GM12801 (cell line): ENCODE results near the gene NEU3.

Source experiments
- TF ChIP-seq, protein P1 (sequence below): IDR thresholded peaks from one replicate; pipeline ENCODE4 v1.5.1; 2011; ENCODE audit warnings: control low read depth; ENCODE audit not compliant: insufficient read length; ENCODE audit errors: extremely low read depth

The NEU3 gene

DNA sequence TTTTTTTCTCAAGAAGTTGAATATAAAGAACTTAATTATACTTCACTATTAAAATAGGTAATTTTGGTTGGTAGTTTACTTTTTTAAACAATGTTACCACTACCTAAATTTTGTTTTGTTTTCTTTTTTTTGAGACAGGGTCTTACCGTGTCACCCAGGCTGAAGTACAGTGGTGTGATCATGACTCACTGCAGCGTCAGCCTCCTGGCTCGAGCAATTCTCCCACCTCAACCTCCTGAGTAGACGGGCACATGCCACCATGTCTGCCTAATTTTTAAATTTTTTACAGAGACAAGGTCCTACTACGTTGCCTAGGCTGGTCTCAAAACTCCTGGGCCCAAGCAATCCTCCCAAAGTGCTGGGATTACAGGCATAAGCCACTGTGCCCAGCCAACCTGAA, 22.1 kb upstream of the NEU3 start:
- TF ChIP-seq, protein P1, sequence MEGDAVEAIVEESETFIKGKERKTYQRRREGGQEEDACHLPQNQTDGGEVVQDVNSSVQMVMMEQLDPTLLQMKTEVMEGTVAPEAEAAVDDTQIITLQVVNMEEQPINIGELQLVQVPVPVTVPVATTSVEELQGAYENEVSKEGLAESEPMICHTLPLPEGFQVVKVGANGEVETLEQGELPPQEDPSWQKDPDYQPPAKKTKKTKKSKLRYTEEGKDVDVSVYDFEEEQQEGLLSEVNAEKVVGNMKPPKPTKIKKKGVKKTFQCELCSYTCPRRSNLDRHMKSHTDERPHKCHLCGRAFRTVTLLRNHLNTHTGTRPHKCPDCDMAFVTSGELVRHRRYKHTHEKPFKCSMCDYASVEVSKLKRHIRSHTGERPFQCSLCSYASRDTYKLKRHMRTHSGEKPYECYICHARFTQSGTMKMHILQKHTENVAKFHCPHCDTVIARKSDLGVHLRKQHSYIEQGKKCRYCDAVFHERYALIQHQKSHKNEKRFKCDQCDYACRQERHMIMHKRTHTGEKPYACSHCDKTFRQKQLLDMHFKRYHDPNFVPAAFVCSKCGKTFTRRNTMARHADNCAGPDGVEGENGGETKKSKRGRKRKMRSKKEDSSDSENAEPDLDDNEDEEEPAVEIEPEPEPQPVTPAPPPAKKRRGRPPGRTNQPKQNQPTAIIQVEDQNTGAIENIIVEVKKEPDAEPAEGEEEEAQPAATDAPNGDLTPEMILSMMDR: no peak

DNA sequence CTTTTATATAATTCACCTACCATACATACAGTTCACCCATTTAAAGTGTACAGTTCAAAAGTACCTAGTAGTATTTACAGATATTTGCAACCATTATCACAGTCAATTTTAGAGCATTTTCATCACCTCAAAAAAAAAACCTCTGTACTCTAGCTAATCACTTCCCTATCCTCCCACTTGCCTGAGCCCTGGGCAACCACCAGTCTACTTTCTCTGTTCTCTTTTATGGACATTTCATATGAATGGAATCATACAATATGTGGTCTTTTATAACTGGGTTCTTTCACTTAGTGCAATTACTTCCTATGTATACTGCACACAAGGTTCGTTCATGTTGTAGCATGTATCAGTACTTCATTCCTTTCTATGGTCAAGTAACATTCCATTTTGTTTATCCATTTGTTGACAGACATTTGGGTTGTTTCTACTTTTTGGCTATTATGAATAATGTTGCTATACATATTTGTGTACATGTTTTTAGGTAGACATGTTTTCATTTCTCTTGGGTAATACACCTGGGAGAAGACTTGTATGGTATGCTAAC, 17.8 kb upstream of the NEU3 start:
- TF ChIP-seq, protein P1: no peak

DNA sequence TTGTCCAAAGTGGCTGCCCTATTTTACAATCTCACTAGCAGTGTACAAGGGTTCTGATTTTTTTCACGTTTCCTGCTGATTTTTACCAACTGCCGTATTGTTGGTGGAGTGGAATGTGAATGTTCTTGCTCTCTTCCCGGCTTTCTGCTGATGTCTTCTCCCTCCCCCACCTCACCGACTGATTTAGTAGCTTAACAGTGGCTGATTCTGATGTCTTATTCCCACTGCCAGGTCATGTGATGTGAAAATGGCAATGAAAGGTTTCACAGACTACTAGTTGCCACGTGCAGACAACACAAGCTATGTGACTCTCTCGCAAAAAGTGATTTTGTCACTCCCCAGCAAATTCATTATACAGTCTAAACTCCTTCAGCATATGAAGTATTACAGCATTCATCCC, 17.3 kb upstream of the NEU3 start:
- TF ChIP-seq, protein P1: no peak

DNA sequence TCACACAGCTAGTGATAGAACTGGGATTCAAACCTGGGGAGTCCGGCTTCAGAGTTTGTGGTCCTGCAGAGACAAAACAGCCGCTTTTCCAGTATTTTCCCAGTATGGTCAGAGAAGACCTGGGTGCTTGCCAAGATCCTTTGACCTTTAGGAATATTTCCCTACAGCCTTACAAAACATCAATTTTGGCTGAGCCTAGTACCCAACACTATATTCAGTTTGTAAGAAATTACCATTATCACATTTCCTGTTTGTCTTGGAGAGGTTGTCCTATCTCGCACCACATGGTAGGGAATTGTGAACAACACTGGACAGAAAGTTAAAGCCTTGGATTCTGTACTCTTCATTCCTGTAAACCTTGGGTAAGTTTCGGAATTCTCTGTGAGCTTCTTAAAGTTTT, 10.7 kb upstream of the NEU3 start:
- TF ChIP-seq, protein P1: no peak

DNA sequence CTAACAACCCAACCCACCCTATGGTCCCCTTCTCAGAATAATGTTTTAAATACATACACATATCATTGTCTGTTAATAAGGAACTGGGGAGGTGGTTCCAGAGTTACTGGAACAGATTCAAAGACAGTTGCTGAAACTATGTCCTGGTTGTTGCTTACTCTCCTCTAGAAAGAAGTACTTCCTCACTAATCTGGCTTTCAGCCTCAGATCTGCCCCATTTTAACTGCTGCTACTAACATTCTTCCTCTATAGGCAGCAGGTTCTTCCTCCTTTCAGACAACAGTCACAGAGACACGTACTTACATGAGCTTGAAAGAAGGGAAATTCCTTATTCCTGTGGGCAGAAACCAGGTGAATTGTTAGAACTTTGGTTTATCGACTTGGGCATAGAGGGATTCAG, 8.1 kb upstream of the NEU3 start:
- TF ChIP-seq, protein P1: no peak

DNA sequence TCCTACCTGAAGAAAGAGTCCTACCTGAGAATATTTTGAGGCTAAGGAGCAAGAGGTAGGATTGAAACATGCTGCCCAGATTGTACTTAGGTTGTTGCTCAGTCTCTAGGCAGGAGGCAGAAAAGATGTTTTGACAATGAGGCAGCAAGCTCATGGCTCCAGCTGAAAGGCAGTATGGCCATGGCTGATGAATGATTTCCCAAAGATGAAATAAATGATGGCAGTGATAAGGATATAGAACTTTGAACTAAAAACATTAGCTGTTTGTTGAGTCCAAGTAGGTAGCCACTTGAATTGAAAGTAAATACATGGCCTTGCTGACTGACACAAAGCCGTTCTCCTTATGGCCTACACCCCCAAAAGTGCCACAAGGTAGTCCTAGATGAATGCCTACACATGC, 6.8 kb upstream of the NEU3 start:
- TF ChIP-seq, protein P1: no peak

DNA sequence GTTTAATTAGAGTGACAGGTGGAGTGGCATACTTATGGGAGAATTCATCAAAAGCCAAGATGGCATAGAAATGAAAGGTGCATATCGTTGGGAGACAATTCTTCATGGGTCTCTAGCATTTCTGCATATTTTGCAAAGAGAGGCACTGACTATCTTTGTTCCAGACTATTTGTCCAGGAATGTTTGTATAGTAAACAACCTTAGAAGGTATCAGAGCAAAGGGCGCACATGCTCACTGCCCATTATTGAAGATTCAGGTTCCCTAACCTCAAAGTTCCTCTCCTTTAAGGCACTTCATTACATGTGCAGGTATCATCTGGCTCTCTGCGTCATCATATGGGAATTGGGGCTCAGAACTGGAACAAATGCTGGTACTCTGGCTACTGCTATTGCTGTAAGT, 4.7 kb upstream of the NEU3 start:
- TF ChIP-seq, protein P1: no peak

DNA sequence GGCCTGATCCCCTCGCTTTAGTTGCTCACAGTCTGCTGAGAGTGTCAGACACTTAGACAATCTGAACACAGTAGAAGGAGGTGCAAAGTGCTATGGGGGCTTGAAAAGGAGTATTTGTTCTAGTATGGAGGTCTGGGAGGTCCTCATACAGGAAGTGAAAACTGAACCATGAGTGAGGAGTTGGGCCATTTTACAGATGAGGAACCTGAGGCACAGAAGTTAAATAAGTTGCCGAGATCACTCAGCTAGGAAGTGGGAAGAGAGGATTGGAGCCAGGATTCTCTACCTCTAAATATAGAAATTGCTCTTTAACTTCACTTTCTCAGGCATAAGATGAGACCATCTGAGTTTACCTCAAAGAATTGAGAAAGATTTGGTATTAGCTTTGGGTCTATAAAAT, 4.0 kb upstream of the NEU3 start:
- TF ChIP-seq, protein P1: no peak
